Tibial nerve (tissue), 4 donors: ENCODE measurements around the gene KCP. TPM values are rescaled to one million over a fixed set of nuclear protein-coding genes. Genes with fewer than 3 reads are reported as not detected.
A peak's percentile ranks its signal among the peaks of the same experiment; 100 is the strongest.

Experiments
- DNase-seq, 2 donors: peaks; one replicate each; pipeline ENCODE4 v3.0.0-alpha.2; 2019; ENCODE audit warnings: low spot score in 2 of 2
- H3K27ac ChIP-seq, 4 donors: fragments of 200-600 bp; sonication (generic) in 3 of 4; one replicate each; pipeline ENCODE4 v1.5.1; 2017 to 2019; ENCODE audit warnings: mild to moderate bottlenecking in 1 of 4
- H3K27me3 ChIP-seq, 2 donors: fragments of 200-600 bp; sonication (generic) in 1 of 2; one replicate each; pipeline versions ENCODE4 v1.5.1 to v1.6.0; 2017 to 2019
- H3K36me3 ChIP-seq, 3 donors: fragments of 200-600 bp; sonication (generic); one replicate each; pipeline ENCODE4 v1.5.1; 2018 to 2019
- H3K4me1 ChIP-seq, 4 donors: fragments of 200-600 bp; sonication (generic) in 3 of 4; one replicate each; pipeline ENCODE4 v1.5.1; 2017 to 2019
- H3K4me3 ChIP-seq, 4 donors: fragments of 200-600 bp; sonication (generic) in 3 of 4; one replicate each; pipeline ENCODE4 v1.5.1; 2017 to 2019; ENCODE audit warnings: mild to moderate bottlenecking in 1 of 4, moderate library complexity in 1 of 4
- H3K9me3 ChIP-seq, 4 donors: fragments of 200-600 bp; sonication (generic) in 3 of 4; one replicate each; pipeline ENCODE4 v1.5.1; 2017 to 2019
- EP300 ChIP-seq, 2 donors: sonication (generic); formaldehyde crosslinking; IDR thresholded peaks; one replicate each; pipeline ENCODE4 v1.6.1; 2017; ENCODE audit warnings: antibody characterized with exemption in 2 of 2, mild to moderate bottlenecking in 1 of 2
- POLR2A ChIP-seq, 2 donors: fragments of 450-650 bp; IDR thresholded peaks; one replicate each; pipeline ENCODE4 v1.6.1; 2017; ENCODE audit warnings: antibody characterized with exemption in 2 of 2, mild to moderate bottlenecking in 2 of 2, moderate library complexity in 2 of 2
- WGBS, 2 donors: methylation state at CpG; one replicate each; pipeline ENCODE4 v1.1.5; 2018; 5-methylcytosine and 5-hydroxymethylcytosine counted together
- total RNA-seq, 4 donors: library from RNA; depleted of rRNA; stranded (reverse); fragments of >200 nt; gene quantifications; one replicate each; pipeline ENCODE4 v1.1.0, GENCODE V29; 2016
- TF ChIP-seq, protein P1 (sequence below), 5 experiments: fragments of 200-600 bp in 3 of 5; fragments of 450-650 bp in 2 of 5; sonication (generic) in 3 of 5; IDR thresholded peaks; one replicate each; pipeline ENCODE4 v1.5.1; 2016 to 2019; ENCODE audit warnings: antibody characterized with exemption in 5 of 5, mild to moderate bottlenecking in 3 of 5, moderate library complexity in 2 of 5

Gene KCP
- total RNA-seq, 4 donors from 2014 or later = 0.21 to 0.90 (median 0.40) TPM

DNA sequence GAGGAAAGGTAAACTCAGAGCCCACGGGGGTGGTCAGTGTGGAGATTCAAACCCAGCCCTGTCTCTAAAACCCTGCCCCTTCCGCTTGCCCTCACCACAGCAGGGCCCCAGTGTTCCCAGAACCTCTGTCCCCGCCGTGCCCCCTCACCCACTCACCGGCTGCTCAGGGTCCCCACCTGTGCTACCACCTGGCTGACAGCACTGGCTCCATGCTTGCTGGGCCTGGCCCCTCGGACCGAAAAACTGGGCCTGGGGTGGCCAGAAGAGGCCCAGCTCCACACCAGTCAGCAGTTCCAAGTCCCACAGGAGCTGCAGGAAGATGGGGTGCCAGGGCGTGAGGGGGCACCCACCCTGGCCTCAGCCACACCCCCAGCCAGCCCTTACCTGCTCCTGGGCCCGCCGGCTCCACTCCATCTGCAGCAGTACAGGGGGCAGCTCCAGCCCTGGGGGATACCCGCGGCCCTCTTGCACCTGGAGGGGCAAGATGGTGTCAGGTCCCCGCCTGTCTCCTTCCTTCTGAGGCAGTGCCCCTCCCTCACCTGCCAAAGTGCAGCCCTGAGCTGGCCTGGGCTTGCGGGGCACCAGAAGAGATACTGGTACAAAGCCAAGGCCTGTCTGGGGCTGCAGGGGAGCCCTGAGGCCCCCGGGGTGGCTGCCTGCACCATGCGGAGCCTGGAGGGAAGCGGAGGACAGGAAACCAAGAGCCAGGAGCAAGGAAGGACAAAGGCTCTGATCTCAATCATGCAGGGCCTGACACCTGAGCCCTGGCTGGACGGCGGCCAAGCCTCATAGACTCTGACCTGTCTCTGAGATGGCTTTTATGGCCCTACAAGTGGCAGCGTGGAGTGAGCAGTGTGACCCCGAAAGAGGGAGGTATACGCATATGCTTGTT is 36.1 kb downstream of the KCP start:
- peaks cover 0 to 9% (median 7%) of the 10 kb centered on the region in 4 donors for H3K4me1 ChIP-seq
- DNase-seq = no peak
- peak overlapping the region in 1 of 4 donors; percentile 12 for H3K27ac ChIP-seq
- 78 to 80% methylated on average over 20 to 21 of the region's 22 CpGs for WGBS, 2 donors
- H3K4me3 ChIP-seq = no peak overlapping the region
- peaks cover 0 to 8% of the 10 kb centered on the region in 2 donors for H3K27me3 ChIP-seq
- no peaks in the 10 kb centered on the region for H3K9me3 ChIP-seq
- TF ChIP-seq, protein P1, sequence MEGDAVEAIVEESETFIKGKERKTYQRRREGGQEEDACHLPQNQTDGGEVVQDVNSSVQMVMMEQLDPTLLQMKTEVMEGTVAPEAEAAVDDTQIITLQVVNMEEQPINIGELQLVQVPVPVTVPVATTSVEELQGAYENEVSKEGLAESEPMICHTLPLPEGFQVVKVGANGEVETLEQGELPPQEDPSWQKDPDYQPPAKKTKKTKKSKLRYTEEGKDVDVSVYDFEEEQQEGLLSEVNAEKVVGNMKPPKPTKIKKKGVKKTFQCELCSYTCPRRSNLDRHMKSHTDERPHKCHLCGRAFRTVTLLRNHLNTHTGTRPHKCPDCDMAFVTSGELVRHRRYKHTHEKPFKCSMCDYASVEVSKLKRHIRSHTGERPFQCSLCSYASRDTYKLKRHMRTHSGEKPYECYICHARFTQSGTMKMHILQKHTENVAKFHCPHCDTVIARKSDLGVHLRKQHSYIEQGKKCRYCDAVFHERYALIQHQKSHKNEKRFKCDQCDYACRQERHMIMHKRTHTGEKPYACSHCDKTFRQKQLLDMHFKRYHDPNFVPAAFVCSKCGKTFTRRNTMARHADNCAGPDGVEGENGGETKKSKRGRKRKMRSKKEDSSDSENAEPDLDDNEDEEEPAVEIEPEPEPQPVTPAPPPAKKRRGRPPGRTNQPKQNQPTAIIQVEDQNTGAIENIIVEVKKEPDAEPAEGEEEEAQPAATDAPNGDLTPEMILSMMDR (IDR thresholded peaks at IDR 0.05) = no peak
- no peak for TF ChIP-seq EP300 (IDR thresholded peaks at IDR 0.05)
- no peak for TF ChIP-seq POLR2A (IDR thresholded peaks at IDR 0.05)
- no peaks in the 10 kb centered on the region for H3K36me3 ChIP-seq

GRCh38 chr7:128873234-128873633 is 37.3 kb downstream of the KCP start:
- DNase-seq = no peak
- Histone ChIP-seq H3K36me3 (no peaks in the 10 kb centered on the region), H3K9me3 (no peaks in the 10 kb centered on the region), H3K4me3 (no peak overlapping the region), H3K27ac (no peak overlapping the region), H3K27me3 (peaks cover 0 to 8% of the 10 kb centered on the region in 2 donors), H3K4me1 (peaks cover 0 to 20% (median 16%) of the 10 kb centered on the region in 4 donors)
- 72% methylated on average over 7 to 9 of the region's 9 CpGs for WGBS, 2 donors
- no peak for TF ChIP-seq EP300 (IDR thresholded peaks at IDR 0.05)
- TF ChIP-seq, protein P1 (IDR thresholded peaks at IDR 0.05) = no peak
- no peak for TF ChIP-seq POLR2A (IDR thresholded peaks at IDR 0.05)

DNA sequence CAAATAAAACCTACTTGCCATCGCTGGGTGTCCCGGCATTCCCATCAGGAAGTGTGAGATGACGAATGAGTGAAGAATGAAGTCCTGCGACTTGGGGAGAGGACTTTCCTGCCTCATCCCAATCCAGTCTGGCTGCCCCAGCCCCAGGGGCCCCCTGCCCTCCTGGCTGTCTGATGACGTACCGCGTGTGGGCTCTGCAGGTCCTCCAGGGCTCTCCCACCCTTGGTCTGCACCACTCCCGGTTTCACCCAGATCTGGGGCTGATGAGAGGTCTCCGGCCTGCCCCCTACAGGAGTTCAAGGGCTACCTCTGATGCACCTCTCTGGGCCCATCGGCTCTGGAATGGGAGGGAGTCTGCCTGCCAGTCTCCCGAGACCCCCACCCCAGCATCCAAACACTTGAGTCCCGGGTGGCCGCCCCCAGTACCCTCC is 38.1 kb downstream of the KCP start:
- peaks cover 0 to 8% of the 10 kb centered on the region in 2 donors for H3K27me3 ChIP-seq
- 63 to 66% methylated on average over 13 of the region's 13 CpGs for WGBS, 2 donors
- no peak for TF ChIP-seq EP300 (IDR thresholded peaks at IDR 0.05)
- TF ChIP-seq, protein P1 (IDR thresholded peaks at IDR 0.05) = no peak
- TF ChIP-seq POLR2A (IDR thresholded peaks at IDR 0.05) = no peak
- no peaks in the 10 kb centered on the region for H3K36me3 ChIP-seq
- no peak overlapping the region for H3K4me3 ChIP-seq
- no peaks in the 10 kb centered on the region for H3K9me3 ChIP-seq
- peaks cover 0 to 24% (median 16%) of the 10 kb centered on the region in 4 donors for H3K4me1 ChIP-seq
- DNase-seq = no peak
- no peak overlapping the region for H3K27ac ChIP-seq

DNA sequence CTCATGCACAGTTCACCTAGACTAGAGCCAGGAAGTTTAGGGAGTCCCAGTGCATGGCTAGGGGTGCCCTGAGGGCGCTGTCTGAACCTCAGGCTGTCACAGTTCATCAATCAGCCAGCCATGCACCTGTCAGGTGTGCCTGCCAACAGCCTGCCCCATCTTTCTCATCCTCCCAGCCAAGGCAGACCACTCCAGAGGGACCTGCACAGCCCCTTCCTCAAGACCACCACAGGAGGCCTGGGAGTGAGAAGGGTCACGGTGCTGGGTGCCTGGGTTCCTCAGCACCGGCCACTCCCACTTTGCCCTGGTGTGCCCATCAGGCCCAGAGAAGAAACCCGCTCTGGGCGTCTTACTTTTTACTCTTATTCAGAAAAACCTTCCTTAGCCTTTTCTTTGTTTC is 39.5 kb downstream of the KCP start:
- Histone ChIP-seq H3K36me3 (peaks cover 0 to 13% (median 0%) of the 10 kb centered on the region in 3 donors), H3K4me1 (peaks cover 0 to 24% (median 16%) of the 10 kb centered on the region in 4 donors), H3K27me3 (peaks cover 0 to 8% of the 10 kb centered on the region in 2 donors), H3K9me3 (no peaks in the 10 kb centered on the region), H3K27ac (no peak overlapping the region), H3K4me3 (no peak overlapping the region)
- no peak for DNase-seq
- TF ChIP-seq, protein P1 (IDR thresholded peaks at IDR 0.05) = no peak
- TF ChIP-seq POLR2A (IDR thresholded peaks at IDR 0.05) (no peak), EP300 (IDR thresholded peaks at IDR 0.05) (no peak)
- WGBS, 2 donors = 90 to 94% methylated on average over 5 of the region's 5 CpGs

DNA sequence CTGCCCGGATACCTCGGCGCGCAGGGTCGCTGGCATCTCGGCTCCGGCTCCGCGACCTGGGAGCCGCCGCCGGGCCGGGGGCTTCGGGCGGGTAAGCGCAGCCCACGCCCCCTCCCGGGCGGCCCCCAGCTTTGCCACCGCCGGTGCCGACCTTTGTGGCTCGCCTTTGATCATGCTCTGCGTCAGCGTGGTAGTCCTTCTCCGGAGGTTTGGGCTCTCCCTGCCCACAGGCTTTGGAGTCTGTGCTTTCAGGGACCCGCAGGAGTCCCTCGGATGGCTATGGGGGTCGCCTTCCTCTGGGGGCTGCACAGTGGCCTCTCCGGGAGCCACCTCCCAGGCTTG is 40.6 kb downstream of the KCP start:
- no peaks in the 10 kb centered on the region for H3K9me3 ChIP-seq
- peaks cover 0 to 24% (median 16%) of the 10 kb centered on the region in 4 donors for H3K4me1 ChIP-seq
- peak overlapping the region in 2 of 4 donors; percentile 17 to 30 for H3K27ac ChIP-seq
- peak overlapping the region; percentile 40 to 66 (median 52) for H3K4me3 ChIP-seq
- no peak for DNase-seq
- WGBS, 2 donors = 9 to 21% methylated on average over 12 to 20 of the region's 30 CpGs
- H3K27me3 ChIP-seq = peaks cover 0 to 8% of the 10 kb centered on the region in 2 donors
- no peak for TF ChIP-seq POLR2A (IDR thresholded peaks at IDR 0.05)
- TF ChIP-seq, protein P1 (IDR thresholded peaks at IDR 0.05) = no peak
- no peak for TF ChIP-seq EP300 (IDR thresholded peaks at IDR 0.05)
- peaks cover 0 to 24% (median 0%) of the 10 kb centered on the region in 3 donors for H3K36me3 ChIP-seq
